HAP-1 (cell line): Measurements from ENCODE around the gene C12orf60.
A peak's percentile ranks its signal among the peaks of the same experiment; 100 is the strongest.

Experiments used
- DNase-seq, 2 experiments: peaks; one replicate each; pipeline ENCODE4 v3.0.0-alpha.2; 2016 to 2020; ENCODE audit warnings: low spot score in 2 of 2
- H3K27me3 ChIP-seq: fragments of 250-450 bp; sonication (Bioruptor Pico); 2 replicates; pipeline ENCODE4 v1.5.1; 2020; ENCODE audit warnings: low read depth, mild to moderate bottlenecking, moderate library complexity
- H3K36me3 ChIP-seq: fragments of 250-450 bp; sonication (Bioruptor Pico); replicated peaks from 2 replicates; pipeline ENCODE4 v1.5.1; 2020; ENCODE audit warnings: mild to moderate bottlenecking
- H3K4me1 ChIP-seq: fragments of 250-450 bp; sonication (Bioruptor Pico); 2 replicates; pipeline ENCODE4 v1.5.1; 2020; ENCODE audit warnings: mild to moderate bottlenecking
- H3K4me3 ChIP-seq: fragments of 250-450 bp; sonication (Bioruptor Pico); 2 replicates; pipeline ENCODE4 v1.5.1; 2020; ENCODE audit warnings: mild to moderate bottlenecking, moderate library complexity
- H3K9me3 ChIP-seq: fragments of 250-450 bp; sonication (Bioruptor Pico); 2 replicates; pipeline ENCODE4 v1.5.1; 2020; ENCODE audit warnings: mild to moderate bottlenecking, moderate library complexity
- in situ Hi-C: fragments of 300-500 bp; cut with MboI; formaldehyde crosslinking; loops from 3 replicates; pipeline ENCODE4 v1.14.3; 2020; ENCODE audit warnings: low sequenced_read_pairs, inconsistent platforms, mixed read lengths

C12orf60 gene

GRCh38 chr12:14833336-14833735, 29.9 kb downstream of the C12orf60 start:
- in situ Hi-C loops = no loop called here
- Histone ChIP-seq H3K9me3 (no peaks in the 10 kb centered on the region), H3K36me3 (no peaks in the 10 kb centered on the region), H3K4me1 (no peaks in the 10 kb centered on the region), H3K27me3 (peaks cover 6% of the 10 kb centered on the region; the same call in 1 of the 2 replicates), H3K4me3 (no peak overlapping the region)
- no peak for DNase-seq

DNA sequence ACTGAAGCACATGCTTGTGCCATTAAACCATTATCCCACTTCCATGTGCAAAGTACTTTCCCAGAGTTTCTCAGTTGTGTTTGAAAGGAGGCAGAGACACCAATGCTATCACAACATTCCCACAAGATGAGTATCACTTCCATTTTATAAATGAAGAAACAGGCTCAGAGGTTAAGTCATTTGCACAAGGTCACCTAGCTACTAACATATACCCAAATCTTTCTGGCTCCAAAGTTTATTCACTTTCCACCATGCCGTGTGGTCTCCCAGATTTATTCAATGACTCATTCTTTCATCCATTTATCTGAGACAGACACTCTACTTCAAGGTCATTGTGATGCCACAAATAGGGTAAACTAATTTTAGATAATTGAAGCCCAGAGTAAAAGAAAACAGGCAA, 30.5 kb downstream of the C12orf60 start:
- Histone ChIP-seq H3K27me3 (peaks cover 6% of the 10 kb centered on the region; the same call in 1 of the 2 replicates), H3K4me1 (no peaks in the 10 kb centered on the region), H3K4me3 (no peak overlapping the region), H3K9me3 (no peaks in the 10 kb centered on the region), H3K36me3 (no peaks in the 10 kb centered on the region)
- no peak for DNase-seq
- in situ Hi-C loops = no loop called here

GRCh38 chr12:14834509-14834908, 31.0 kb downstream of the C12orf60 start:
- Histone ChIP-seq H3K4me3 (no peak overlapping the region), H3K9me3 (no peaks in the 10 kb centered on the region), H3K4me1 (no peaks in the 10 kb centered on the region), H3K36me3 (no peaks in the 10 kb centered on the region), H3K27me3 (peaks cover 4% of the 10 kb centered on the region; the same call in 1 of the 2 replicates)
- DNase-seq = no peak
- in situ Hi-C loops = no loop called here

DNA sequence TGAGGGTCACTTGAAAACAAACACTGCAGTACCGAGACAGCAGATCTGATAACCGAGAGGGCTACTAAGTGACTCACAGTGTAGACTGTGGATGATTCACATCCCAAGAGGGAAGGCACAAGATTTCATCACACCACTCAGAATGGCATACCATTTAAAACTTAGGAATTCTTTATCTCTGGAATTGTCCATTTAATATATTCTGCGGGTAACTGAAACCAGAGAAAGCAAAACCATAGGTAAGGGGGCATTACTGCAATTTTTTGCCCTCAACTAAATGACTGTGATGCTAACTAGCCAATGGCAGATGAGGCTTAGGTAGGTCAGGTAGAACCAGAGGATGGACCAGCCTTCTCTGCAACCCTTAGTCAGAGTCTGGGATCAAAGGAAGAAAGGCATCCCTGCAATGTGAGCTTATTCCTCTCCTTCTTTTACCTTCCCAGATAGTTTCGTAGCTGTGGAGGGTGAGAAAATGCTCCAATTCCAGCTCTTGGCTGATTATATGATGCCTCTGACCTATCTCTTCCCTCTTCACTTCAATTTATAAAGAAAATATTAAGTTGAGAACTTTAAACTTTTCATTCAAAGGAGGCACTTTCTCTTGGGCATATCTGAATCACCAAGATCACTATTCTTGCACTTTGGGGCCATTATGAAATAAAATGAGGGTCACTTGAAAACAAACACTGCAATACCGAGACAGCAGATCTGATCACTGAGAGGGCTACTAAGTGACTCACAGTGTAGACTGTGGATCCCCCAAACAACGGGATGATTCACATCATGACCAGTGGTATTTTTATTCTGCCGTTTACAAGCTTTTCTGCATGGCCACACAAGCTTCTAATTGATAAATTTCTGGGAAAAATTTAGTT, 33.1 kb downstream of the C12orf60 start:
- in situ Hi-C loops = no loop called here
- H3K36me3 ChIP-seq = no peaks in the 10 kb centered on the region
- no peak overlapping the region for H3K4me3 ChIP-seq
- DNase-seq = no peak
- H3K4me1 ChIP-seq = no peaks in the 10 kb centered on the region
- H3K9me3 ChIP-seq = no peaks in the 10 kb centered on the region
- H3K27me3 ChIP-seq = peaks cover 4% of the 10 kb centered on the region; the same call in 1 of the 2 replicates

- no peak overlapping the region for H3K4me3 ChIP-seq
- no peak for DNase-seq
- H3K27me3 ChIP-seq = peaks cover under 1% of the 10 kb centered on the region; the same call in 1 of the 2 replicates
- no peaks in the 10 kb centered on the region for H3K9me3 ChIP-seq
- H3K4me1 ChIP-seq = no peaks in the 10 kb centered on the region
- no peaks in the 10 kb centered on the region for H3K36me3 ChIP-seq
- in situ Hi-C loops = no loop called here
Observed at GRCh38 chr12:14839262-14839661, 35.8 kb downstream of the C12orf60 start.

DNA sequence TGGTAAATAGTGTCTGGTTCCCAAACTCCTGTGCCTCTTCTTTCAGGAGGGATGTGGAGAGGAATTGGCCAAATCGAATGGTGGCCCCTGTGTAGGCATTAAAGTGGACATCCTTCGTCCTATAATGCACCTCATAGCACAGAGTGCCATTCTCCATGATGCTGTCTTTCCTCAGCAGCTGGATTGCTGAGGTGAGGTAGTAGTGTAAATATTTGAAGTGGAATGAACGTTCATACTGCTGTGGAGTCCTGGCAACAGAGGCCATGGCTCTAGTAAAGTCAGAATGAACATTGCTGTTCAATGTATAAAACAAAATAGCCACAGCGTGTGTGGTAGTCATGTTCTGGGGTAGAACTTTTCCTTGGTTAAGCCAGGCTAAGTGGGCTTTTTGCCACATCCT, 37.1 kb downstream of the C12orf60 start:
- Histone ChIP-seq H3K4me3 (no peak overlapping the region), H3K4me1 (no peaks in the 10 kb centered on the region), H3K9me3 (no peaks in the 10 kb centered on the region), H3K27me3 (no peaks in the 10 kb centered on the region; the same call in 1 of the 2 replicates), H3K36me3 (no peaks in the 10 kb centered on the region)
- in situ Hi-C loops = no loop called here
- no peak for DNase-seq

DNA sequence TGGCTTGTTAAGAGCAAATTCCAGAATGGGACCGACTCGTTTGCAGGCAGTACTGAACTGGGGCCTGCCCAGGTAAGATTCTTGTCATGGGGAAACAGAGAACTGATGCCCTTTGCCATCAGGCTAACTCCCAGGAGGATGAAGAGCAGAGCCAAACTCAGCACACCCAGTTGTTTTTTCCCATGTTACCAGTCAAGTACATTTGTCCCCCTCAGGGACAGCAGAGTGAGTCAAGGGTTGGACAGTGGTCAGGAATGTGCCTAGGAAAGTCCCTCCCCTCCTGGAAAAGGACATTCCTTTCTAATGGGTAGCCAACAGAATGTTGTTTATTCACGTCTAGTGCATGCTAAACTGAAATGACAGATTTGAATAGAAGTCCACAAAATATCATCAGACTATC, 38.3 kb downstream of the C12orf60 start:
- H3K27me3 ChIP-seq = no peaks in the 10 kb centered on the region; the same call in 1 of the 2 replicates
- H3K36me3 ChIP-seq = no peaks in the 10 kb centered on the region
- no peak for DNase-seq
- in situ Hi-C loops = no loop called here
- H3K4me1 ChIP-seq = no peaks in the 10 kb centered on the region
- H3K4me3 ChIP-seq = no peak overlapping the region
- H3K9me3 ChIP-seq = no peaks in the 10 kb centered on the region

GRCh38 chr12:14842315-14842714, 38.8 kb downstream of the C12orf60 start:
- in situ Hi-C loops = no loop called here
- no peaks in the 10 kb centered on the region for H3K36me3 ChIP-seq
- no peaks in the 10 kb centered on the region for H3K9me3 ChIP-seq
- H3K4me1 ChIP-seq = no peaks in the 10 kb centered on the region
- H3K27me3 ChIP-seq = no peaks in the 10 kb centered on the region; the same call in 1 of the 2 replicates
- H3K4me3 ChIP-seq = no peak overlapping the region
- DNase-seq = no peak

DNA sequence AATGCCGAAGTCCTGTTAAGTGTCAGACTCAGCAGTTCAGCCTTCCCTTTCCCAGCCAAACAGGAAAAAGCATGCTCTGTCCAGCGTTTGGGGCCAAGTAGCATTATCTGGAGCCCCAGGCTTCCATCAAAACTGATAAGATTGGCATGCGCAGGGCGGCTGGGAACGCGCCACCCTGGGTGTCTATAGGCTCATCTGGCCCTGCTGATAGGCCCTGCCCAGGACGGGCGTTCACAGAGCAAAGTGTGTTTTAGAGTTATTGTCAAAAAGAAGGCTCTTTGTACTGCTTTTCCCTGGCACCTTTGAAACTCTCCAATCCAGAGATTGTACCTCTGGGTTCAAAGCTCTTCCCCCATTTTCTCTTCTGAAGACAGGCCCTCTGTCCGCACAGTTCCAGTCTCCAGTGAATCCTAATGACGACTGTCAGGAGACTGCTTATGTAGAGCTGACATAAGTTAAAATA, 40.0 kb downstream of the C12orf60 start, which contains the start of gene ART4:
ART4 (minus strand) TSS at position 102 of the 463 bp plus-strand sequence. CDS start 413 bp downstream, outside the sequence.
- Histone ChIP-seq H3K27me3 (no peaks in the 10 kb centered on the region; the same call in 1 of the 2 replicates), H3K36me3 (no peaks in the 10 kb centered on the region), H3K4me3 (no peak within 1 kb of the TSS), H3K9me3 (no peaks in the 10 kb centered on the region), H3K4me1 (no peaks in the 10 kb centered on the region)
- DNase-seq = no peak
- in situ Hi-C loops = no loop called here

- no peaks in the 10 kb centered on the region for H3K4me1 ChIP-seq
- no peak overlapping the region for H3K4me3 ChIP-seq
- DNase-seq = no peak
- H3K9me3 ChIP-seq = no peaks in the 10 kb centered on the region
- no peaks in the 10 kb centered on the region for H3K36me3 ChIP-seq
- in situ Hi-C loops = no loop called here
- H3K27me3 ChIP-seq = no peaks in the 10 kb centered on the region; the same call in 1 of the 2 replicates
Observed at GRCh38 chr12:14844401-14844800, 40.9 kb downstream of the C12orf60 start.

GRCh38 chr12:14845350-14845750, 41.9 kb downstream of the C12orf60 start:
- H3K4me1 ChIP-seq = no peaks in the 10 kb centered on the region
- no peaks in the 10 kb centered on the region for H3K36me3 ChIP-seq
- H3K9me3 ChIP-seq = no peaks in the 10 kb centered on the region
- no peak overlapping the region for H3K4me3 ChIP-seq
- no peaks in the 10 kb centered on the region; the same call in 1 of the 2 replicates for H3K27me3 ChIP-seq
- peak; percentile 22 to 44 for DNase-seq
- in situ Hi-C loops = no loop called here

DNA sequence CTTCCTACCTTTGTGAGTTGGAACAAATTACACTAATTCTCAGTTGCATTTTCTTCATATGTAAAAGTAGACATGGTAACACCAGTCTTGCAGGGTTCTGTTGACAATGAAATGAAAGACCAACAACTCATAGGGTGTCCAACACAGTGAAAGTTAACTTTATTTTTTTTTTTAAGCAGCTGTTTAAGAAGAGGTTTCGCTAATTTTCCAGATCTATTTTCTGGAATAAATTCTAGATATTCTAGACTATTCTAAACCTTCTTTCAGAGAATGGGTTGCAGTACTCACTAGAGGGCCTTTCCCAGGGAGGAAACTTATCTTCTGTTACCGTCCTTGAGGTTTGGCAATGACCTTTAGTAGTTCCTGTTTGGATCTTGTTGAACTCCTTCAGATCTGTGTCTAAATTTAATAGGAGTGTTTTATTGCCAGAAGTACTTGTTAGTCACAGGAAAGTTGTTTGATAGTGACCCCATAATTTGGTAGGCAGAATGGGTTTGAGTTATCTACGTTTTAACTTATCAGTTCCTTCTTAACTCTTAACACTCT, 42.6 kb downstream of the C12orf60 start:
- Histone ChIP-seq H3K4me1 (no peaks in the 10 kb centered on the region), H3K4me3 (no peak overlapping the region), H3K9me3 (no peaks in the 10 kb centered on the region), H3K36me3 (no peaks in the 10 kb centered on the region), H3K27me3 (no peaks in the 10 kb centered on the region)
- in situ Hi-C loops = no loop called here
- DNase-seq = no peak

DNA sequence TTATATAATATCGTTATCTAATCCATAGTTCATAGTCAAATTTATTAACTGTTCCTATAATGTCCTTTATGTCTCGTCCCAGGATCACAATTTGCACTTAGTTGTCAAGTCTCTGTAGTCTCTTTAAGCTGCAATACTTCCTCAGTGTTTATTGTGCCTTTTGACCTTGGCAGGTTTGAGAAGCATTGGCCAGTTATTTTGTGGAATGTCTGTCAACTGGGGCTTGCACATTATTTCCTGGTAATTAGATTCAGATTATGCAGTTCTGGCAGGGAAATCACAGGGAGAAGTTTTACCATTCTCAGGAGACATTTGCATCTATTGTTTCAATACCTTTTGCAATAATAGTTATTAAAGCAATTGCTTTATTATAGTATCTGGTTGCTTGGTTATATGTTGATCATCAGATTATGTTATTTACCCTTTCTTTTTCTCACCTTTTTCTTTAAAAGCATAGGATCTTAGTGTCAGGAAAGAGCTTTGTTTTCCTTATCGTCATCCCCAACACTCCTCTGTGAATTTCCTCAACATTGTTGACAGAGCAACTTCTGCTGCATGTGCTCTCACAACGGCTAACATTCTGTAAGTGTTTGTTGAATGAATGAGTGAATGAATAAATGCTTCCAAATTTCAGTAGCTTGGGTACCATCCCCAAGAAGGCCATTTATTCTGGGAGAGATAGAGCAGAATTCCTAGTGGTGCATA, 43.6 kb downstream of the C12orf60 start:
- no peaks in the 10 kb centered on the region for H3K9me3 ChIP-seq
- no peak for DNase-seq
- in situ Hi-C loops = no loop called here
- H3K4me1 ChIP-seq = no peaks in the 10 kb centered on the region
- H3K27me3 ChIP-seq = no peaks in the 10 kb centered on the region
- H3K4me3 ChIP-seq = no peak overlapping the region
- no peaks in the 10 kb centered on the region for H3K36me3 ChIP-seq
